SK-N-MC (cell line): ENCODE measurements around the gene TTLL7.
"Not testable (repeated sequence)": the region's sequence is repeated elsewhere in the genome, so short reads cannot be mapped to it uniquely, and the experiment has no call there.

ENCODE experiments used
- DNase-seq: peaks from one replicate; pipeline ENCODE4 v3.0.0-alpha.2; 2011; ENCODE audit warnings: low read depth, low spot score
- H3K27ac ChIP-seq: fragments of 200-600 bp; sonication (generic); 2 replicates; pipeline ENCODE4 v1.5.1; 2016; ENCODE audit warnings: mixed run types
- H3K36me3 ChIP-seq: fragments of 200-600 bp; sonication (generic); 2 replicates; pipeline ENCODE4 v1.6.1; 2017; ENCODE audit warnings: antibody characterized with exemption, low read length, mixed read lengths; ENCODE audit not compliant: insufficient read depth
- H3K4me3 ChIP-seq: fragments of 200-600 bp; sonication (generic); 2 replicates; pipeline ENCODE4 v1.5.1; 2016
- H3K9ac ChIP-seq: fragments of 200-600 bp; sonication (generic); 2 replicates; pipeline ENCODE4 v1.8.0; 2017; ENCODE audit warnings: mixed run types, mixed read lengths; ENCODE audit not compliant: insufficient read length
- H3K9me3 ChIP-seq: fragments of 200-600 bp; sonication (generic); 2 replicates; pipeline ENCODE4 v1.6.1; 2017; ENCODE audit warnings: low read depth, mild to moderate bottlenecking, antibody characterized with exemption, low read length, moderate library complexity, mixed read lengths
- EZH2 ChIP-seq: fragments of 200-600 bp; sonication (generic); IDR thresholded peaks from one replicate; pipeline ENCODE4 v1.6.1; 2017; ENCODE audit warnings: antibody characterized with exemption
- FOXP2 ChIP-seq: optimal IDR thresholded peaks from 2 replicates; pipeline ENCODE3; 2011; ENCODE audit warnings: mild to moderate bottlenecking, moderate library complexity; ENCODE audit not compliant: insufficient read depth; ENCODE audit errors: extremely low read length, control extremely low read depth
- POLR2AphosphoS5 ChIP-seq: IDR thresholded peaks from 2 replicates; pipeline ENCODE4 v1.6.1; 2012; ENCODE audit warnings: mild to moderate bottlenecking, low read depth, low read length, borderline replicate concordance

Gene TTLL7

DNA sequence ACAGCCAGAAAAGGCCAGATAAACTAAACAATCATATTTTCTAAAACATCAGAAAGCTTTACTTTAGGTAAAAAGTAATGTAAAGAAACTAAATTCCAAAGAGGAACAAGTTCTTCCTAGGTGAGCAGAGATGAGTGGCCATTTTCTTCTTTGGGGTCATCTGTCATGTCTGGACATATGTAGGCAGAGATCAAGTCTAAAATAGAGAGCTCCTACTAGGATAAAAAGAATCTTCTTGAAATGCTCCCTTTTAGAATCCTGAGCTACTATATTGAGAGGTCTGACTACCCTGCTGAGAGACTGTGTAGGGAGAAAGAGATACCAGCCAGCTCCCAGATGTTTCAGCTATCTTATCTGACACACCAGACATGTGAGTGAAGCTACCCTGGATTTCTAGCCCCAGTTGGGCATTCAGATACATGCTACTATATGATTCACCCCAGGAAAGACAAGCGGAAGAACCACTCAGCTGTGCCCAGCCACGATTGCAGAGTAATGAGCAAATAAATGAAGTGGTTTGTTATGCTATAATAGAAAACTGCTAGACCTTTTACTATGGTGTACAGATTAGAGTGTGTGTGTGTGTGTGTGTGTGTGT is 80.1 kb downstream of the TTLL7 start:
- no peak overlapping the region for H3K9ac ChIP-seq
- no peaks in the 10 kb centered on the region for H3K36me3 ChIP-seq
- no peak for DNase-seq
- no peak overlapping the region for H3K27ac ChIP-seq
- no peak overlapping the region for H3K4me3 ChIP-seq
- no peak for TF ChIP-seq EZH2
- TF ChIP-seq POLR2AphosphoS5: no peak
- no peak for TF ChIP-seq FOXP2
- no peaks in the 10 kb centered on the region for H3K9me3 ChIP-seq

- no peak overlapping the region for H3K4me3 ChIP-seq
- H3K36me3 ChIP-seq: no peaks in the 10 kb centered on the region
- no peak for DNase-seq
- no peaks in the 10 kb centered on the region for H3K9me3 ChIP-seq
- no peak overlapping the region for H3K9ac ChIP-seq
- TF ChIP-seq POLR2AphosphoS5 (no peak), FOXP2 (no peak), EZH2 (no peak)
- H3K27ac ChIP-seq: no peak overlapping the region
Measured at GRCh38 chr1:83917959-83918358, 81.0 kb downstream of the TTLL7 start.

DNA sequence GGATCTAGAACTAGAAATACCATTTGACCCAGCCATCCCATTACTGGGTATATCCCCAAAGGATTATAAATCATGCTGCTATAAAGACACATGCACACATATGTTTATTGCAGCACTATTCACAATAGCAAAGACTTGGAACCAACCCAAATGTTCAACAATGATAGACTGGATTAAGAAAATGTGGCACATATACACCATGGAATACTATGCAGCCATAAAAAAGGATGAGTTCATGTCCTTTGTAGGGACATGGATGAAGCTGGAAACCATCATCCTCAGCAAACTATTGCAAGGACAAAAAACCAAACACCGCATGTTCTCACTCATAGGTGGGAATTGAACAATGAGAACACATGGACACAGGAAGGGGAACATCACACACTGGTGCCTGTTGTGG is 82.8 kb downstream of the TTLL7 start:
- not testable (repeated sequence) for H3K36me3 ChIP-seq, DNase-seq, H3K9ac ChIP-seq, H3K27ac ChIP-seq, H3K9me3 ChIP-seq, H3K4me3 ChIP-seq

DNA sequence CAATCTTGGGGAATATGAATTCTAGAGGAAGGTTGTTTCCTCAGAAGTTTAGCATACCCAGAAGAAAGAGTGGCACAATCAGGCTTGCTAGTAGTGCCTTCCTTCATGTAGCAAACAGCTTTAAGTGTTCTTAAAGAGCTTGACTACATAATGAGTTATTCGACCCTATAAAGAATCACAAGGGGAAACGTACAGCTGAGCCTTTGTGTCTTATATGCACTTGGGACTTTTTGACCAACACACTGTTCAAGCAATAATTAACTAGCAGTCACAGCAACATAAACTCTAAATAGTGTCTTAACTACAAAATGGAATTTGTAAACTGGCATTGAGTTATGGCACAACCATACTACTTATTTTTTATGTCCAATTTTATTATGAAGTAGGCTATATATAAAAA is 86.1 kb downstream of the TTLL7 start:
- no peak overlapping the region for H3K27ac ChIP-seq
- no peak for TF ChIP-seq FOXP2

GRCh38 chr1:83910461-83910860 is 88.5 kb downstream of the TTLL7 start:
- TF ChIP-seq EZH2 (no peak), POLR2AphosphoS5 (no peak), FOXP2 (no peak)
- H3K4me3 ChIP-seq: no peak overlapping the region
- H3K9me3 ChIP-seq: no peaks in the 10 kb centered on the region
- H3K36me3 ChIP-seq: no peaks in the 10 kb centered on the region
- no peak overlapping the region for H3K27ac ChIP-seq
- no peak for DNase-seq
- no peak overlapping the region for H3K9ac ChIP-seq

More for the DNA sequence above, 86.1 kb downstream of the TTLL7 start:
- Histone ChIP-seq H3K9me3 (no peaks in the 10 kb centered on the region), H3K36me3 (no peaks in the 10 kb centered on the region), H3K9ac (no peak overlapping the region), H3K4me3 (no peak overlapping the region)
- DNase-seq: no peak

- no peak for TF ChIP-seq EZH2
- TF ChIP-seq FOXP2: no peak
- no peak for TF ChIP-seq POLR2AphosphoS5
- DNase-seq: no peak
- Histone ChIP-seq H3K9me3 (no peaks in the 10 kb centered on the region), H3K36me3 (no peaks in the 10 kb centered on the region), H3K27ac (no peak overlapping the region), H3K9ac (no peak overlapping the region), H3K4me3 (no peak overlapping the region)
Measured at GRCh38 chr1:83909687-83910086, 89.2 kb downstream of the TTLL7 start.

DNA sequence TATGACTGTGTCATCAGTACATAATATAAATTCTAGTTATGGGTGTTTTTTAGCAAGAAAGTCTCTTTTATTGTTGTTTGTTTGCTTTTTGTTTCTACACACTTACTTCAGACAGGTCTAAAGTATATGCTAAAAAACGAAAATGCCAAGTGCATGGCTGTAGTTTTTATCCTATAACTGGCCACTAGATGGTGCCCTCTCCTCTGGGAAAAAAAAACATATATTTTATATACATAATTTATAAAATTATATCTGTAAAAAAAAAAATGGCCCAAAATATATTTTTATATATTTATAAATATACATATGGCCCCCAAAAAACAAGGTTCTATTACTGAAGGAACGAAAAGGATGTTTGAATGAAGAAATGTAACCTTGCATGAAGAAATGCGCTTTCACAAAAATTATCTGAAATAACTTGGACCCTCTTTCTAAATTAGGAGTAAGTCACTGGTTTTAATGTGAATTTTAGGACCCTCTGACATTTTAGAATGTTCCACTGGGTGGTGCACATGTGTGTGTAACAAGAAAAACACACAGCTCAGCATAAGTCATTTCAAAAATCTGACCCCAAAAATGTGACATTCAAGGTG is 93.5 kb downstream of the TTLL7 start:
- Histone ChIP-seq H3K27ac (no peak overlapping the region), H3K9ac (no peak overlapping the region), H3K4me3 (no peak overlapping the region), H3K36me3 (no peaks in the 10 kb centered on the region), H3K9me3 (no peaks in the 10 kb centered on the region)
- TF ChIP-seq FOXP2 (no peak), POLR2AphosphoS5 (no peak), EZH2 (no peak)
- no peak for DNase-seq

- H3K9me3 ChIP-seq: no peaks in the 10 kb centered on the region
- DNase-seq: no peak
- H3K27ac ChIP-seq: no peak overlapping the region
- H3K36me3 ChIP-seq: no peaks in the 10 kb centered on the region
- TF ChIP-seq POLR2AphosphoS5: no peak
- no peak for TF ChIP-seq EZH2
- no peak for TF ChIP-seq FOXP2
- H3K4me3 ChIP-seq: no peak overlapping the region
- H3K9ac ChIP-seq: no peak overlapping the region
Measured at GRCh38 chr1:83901547-83902155, 97.3 kb downstream of the TTLL7 start.

GRCh38 chr1:83900524-83900923 is 98.4 kb downstream of the TTLL7 start:
- no peaks in the 10 kb centered on the region for H3K9me3 ChIP-seq
- no peak overlapping the region for H3K4me3 ChIP-seq
- no peak for DNase-seq
- H3K36me3 ChIP-seq: no peaks in the 10 kb centered on the region
- H3K9ac ChIP-seq: no peak overlapping the region
- no peak overlapping the region for H3K27ac ChIP-seq
- TF ChIP-seq EZH2: no peak
